Measurements from ENCODE around the gene PDSS2.

- no peak for TF ChIP-seq CTCF (conservative IDR thresholded peaks at IDR 0.05)
- TF ChIP-seq EZH2 (IDR thresholded peaks at IDR 0.05; ENCODE audit: low read depth) = no peak
Measured at GRCh38 chr6:107390685-107391435, 68.5 kb downstream of the PDSS2 start.
